ENCODE data around the gene TPPP3. TPM values are rescaled to one million over a fixed set of nuclear protein-coding genes. Genes with fewer than 3 reads are reported as not detected.

Gene TPPP3
- total RNA-seq, 1 donor from 2014 or later: 0.46 TPM

GRCh38 chr16:67399749-67400704 is 6.7 kb upstream of the TPPP3 start:
- Histone ChIP-seq H3K27me3 (ENCODE audit: control insufficient read depth, insufficient read depth, low read length) (peaks cover 30% of the 10 kb centered on the region), H3K4me3 (ENCODE audit: low read depth, low read length) (no peak overlapping the region), H3K36me3 (ENCODE audit: control insufficient read depth, insufficient read depth, low read length) (no peaks in the 10 kb centered on the region)
- DNase-seq (ENCODE audit: low read depth): no peak
- TF ChIP-seq CTCF (IDR thresholded peaks at IDR 0.05; ENCODE audit: insufficient read depth, low read length, poor library complexity, severe bottlenecking): no peak

GRCh38 chr16:67399218-67399733 is 6.0 kb upstream of the TPPP3 start:
- Histone ChIP-seq H3K27me3 (ENCODE audit: control insufficient read depth, insufficient read depth, low read length) (peaks cover 38% of the 10 kb centered on the region), H3K4me3 (ENCODE audit: low read depth, low read length) (no peak overlapping the region), H3K36me3 (ENCODE audit: control insufficient read depth, insufficient read depth, low read length) (no peaks in the 10 kb centered on the region)
- TF ChIP-seq CTCF (IDR thresholded peaks at IDR 0.05; ENCODE audit: insufficient read depth, low read length, poor library complexity, severe bottlenecking): peak; percentile 78
- no peak for DNase-seq (ENCODE audit: low read depth)

- H3K36me3 ChIP-seq (ENCODE audit: control insufficient read depth, insufficient read depth, low read length): no peaks in the 10 kb centered on the region
- H3K4me3 ChIP-seq (ENCODE audit: low read depth, low read length): no peak overlapping the region
- peaks cover 44% of the 10 kb centered on the region for H3K27me3 ChIP-seq (ENCODE audit: control insufficient read depth, insufficient read depth, low read length)
- no peak for TF ChIP-seq CTCF (IDR thresholded peaks at IDR 0.05; ENCODE audit: insufficient read depth, low read length, poor library complexity, severe bottlenecking)
- DNase-seq (ENCODE audit: low read depth): no peak
Observed at GRCh38 chr16:67398546-67399217, 5.4 kb upstream of the TPPP3 start.

GRCh38 chr16:67397812-67398545 is 4.7 kb upstream of the TPPP3 start:
- TF ChIP-seq CTCF (IDR thresholded peaks at IDR 0.05; ENCODE audit: insufficient read depth, low read length, poor library complexity, severe bottlenecking): peak; percentile 77
- no peaks in the 10 kb centered on the region for H3K36me3 ChIP-seq (ENCODE audit: control insufficient read depth, insufficient read depth, low read length)
- no peak overlapping the region for H3K4me3 ChIP-seq (ENCODE audit: low read depth, low read length)
- peaks cover 51% of the 10 kb centered on the region for H3K27me3 ChIP-seq (ENCODE audit: control insufficient read depth, insufficient read depth, low read length)
- no peak for DNase-seq (ENCODE audit: low read depth)

GRCh38 chr16:67397036-67397801 is 3.9 kb upstream of the TPPP3 start:
- H3K4me3 ChIP-seq (ENCODE audit: low read depth, low read length): no peak overlapping the region
- H3K36me3 ChIP-seq (ENCODE audit: control insufficient read depth, insufficient read depth, low read length): no peaks in the 10 kb centered on the region
- peaks cover 57% of the 10 kb centered on the region for H3K27me3 ChIP-seq (ENCODE audit: control insufficient read depth, insufficient read depth, low read length)
- no peak for TF ChIP-seq CTCF (IDR thresholded peaks at IDR 0.05; ENCODE audit: insufficient read depth, low read length, poor library complexity, severe bottlenecking)
- no peak for DNase-seq (ENCODE audit: low read depth)

Measured in kidney epithelial cell (primary cell).